ENCODE results near the gene AOX1.

AOX1 gene

DNA sequence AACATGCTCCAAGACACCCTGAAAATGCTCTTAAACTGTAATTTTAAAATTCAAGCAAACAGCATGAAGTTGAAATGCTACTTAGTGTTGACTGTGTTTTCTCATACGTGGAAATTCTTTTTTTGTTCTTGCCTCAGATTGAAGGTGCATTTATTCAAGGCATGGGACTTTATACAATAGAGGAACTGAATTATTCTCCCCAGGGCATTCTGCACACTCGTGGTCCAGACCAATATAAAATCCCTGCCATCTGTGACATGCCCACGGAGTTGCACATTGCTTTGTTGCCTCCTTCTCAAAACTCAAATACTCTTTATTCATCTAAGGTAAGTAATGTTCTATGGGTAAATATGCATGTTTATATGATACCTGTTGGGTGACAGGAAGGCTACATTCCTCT lies 82.7 kb downstream of the AOX1 start:
- DNase-seq = no peak
- Histone ChIP-seq H3K36me3 (peaks cover 0 to 35% (median 0%) of the 10 kb centered on the region in 3 donors), H3K4me1 (no peaks in the 10 kb centered on the region), H3K27ac (no peak overlapping the region), H3K4me3 (no peak overlapping the region), H3K9me3 (no peaks in the 10 kb centered on the region), H3K27me3 (no peaks in the 10 kb centered on the region)
- intact Hi-C loops (cut with DNase I; ENCODE audit: low total_unique reads) = no loop called here
- TF ChIP-seq, protein P1, sequence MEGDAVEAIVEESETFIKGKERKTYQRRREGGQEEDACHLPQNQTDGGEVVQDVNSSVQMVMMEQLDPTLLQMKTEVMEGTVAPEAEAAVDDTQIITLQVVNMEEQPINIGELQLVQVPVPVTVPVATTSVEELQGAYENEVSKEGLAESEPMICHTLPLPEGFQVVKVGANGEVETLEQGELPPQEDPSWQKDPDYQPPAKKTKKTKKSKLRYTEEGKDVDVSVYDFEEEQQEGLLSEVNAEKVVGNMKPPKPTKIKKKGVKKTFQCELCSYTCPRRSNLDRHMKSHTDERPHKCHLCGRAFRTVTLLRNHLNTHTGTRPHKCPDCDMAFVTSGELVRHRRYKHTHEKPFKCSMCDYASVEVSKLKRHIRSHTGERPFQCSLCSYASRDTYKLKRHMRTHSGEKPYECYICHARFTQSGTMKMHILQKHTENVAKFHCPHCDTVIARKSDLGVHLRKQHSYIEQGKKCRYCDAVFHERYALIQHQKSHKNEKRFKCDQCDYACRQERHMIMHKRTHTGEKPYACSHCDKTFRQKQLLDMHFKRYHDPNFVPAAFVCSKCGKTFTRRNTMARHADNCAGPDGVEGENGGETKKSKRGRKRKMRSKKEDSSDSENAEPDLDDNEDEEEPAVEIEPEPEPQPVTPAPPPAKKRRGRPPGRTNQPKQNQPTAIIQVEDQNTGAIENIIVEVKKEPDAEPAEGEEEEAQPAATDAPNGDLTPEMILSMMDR (IDR thresholded peaks at IDR 0.05) = no peak

DNA sequence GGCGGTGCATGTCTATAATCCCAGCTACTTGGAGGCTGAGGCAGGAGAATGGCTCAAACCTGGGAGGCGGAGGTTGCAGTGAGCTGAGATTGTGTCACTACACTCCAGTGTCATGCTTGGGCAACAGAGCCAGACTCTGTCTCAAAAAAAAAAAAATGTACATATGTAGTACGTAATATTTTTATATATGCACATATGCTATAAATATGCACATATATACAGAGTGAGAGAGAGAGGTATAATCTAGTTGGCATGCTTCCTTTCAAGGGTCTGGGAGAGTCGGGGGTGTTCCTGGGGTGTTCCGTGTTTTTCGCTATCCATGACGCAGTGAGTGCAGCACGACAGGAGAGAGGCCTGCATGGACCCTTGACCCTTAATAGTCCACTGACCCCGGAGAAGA lies 83.5 kb downstream of the AOX1 start:
- intact Hi-C loops (cut with DNase I; ENCODE audit: low total_unique reads) = no loop called here
- Histone ChIP-seq H3K27ac (no peak overlapping the region), H3K9me3 (no peaks in the 10 kb centered on the region), H3K4me3 (no peak overlapping the region), H3K4me1 (no peaks in the 10 kb centered on the region), H3K27me3 (no peaks in the 10 kb centered on the region), H3K36me3 (peaks cover 0 to 30% (median 0%) of the 10 kb centered on the region in 3 donors)
- no peak for DNase-seq
- TF ChIP-seq, protein P1 (IDR thresholded peaks at IDR 0.05) = no peak

DNA sequence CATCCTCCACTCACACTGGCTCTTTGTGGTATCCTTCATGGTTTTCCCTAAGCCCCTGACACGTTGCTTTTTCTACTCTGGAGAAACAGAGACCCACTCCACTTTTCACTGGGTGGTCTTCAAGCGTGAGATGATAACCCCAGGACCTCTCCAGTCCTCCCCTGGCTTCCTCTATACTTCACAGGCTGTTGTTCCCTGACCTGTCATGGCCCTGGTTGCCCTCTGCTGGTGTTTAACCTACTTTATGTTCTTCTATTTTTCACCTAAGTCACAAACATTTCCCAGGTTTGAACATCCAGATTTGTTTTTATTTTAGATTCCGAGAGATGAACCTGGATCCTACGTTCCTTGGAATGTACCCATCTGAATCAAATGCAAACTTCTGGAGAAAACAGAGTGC lies 84.5 kb downstream of the AOX1 start:
- Histone ChIP-seq H3K4me3 (no peak overlapping the region), H3K27me3 (no peaks in the 10 kb centered on the region), H3K27ac (no peak overlapping the region), H3K36me3 (peaks cover 0 to 21% (median 0%) of the 10 kb centered on the region in 3 donors), H3K4me1 (no peaks in the 10 kb centered on the region), H3K9me3 (no peaks in the 10 kb centered on the region)
- intact Hi-C loops (cut with DNase I; ENCODE audit: low total_unique reads) = no loop called here
- DNase-seq = no peak
- TF ChIP-seq, protein P1 (IDR thresholded peaks at IDR 0.05) = no peak

DNA sequence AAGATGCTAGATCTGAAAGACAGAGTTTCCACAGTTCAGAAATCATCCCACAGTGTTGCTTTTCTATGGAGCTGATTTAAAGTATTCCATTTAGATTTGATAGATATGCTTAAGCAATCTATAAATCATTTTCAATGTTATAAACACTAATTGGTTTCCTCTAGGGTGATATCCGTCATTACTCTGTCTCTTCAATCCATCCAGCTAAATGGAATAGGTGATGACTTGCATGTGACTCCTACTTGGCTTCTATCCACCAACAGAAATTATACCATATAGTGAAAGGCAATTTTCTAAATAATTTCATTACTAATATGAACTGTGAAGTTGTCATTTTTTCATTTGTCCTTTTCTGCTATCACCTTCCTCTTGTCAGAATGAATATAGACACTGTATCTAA lies 84.9 kb downstream of the AOX1 start:
- intact Hi-C loops (cut with DNase I; ENCODE audit: low total_unique reads) = no loop called here
- H3K36me3 ChIP-seq = peaks cover 0 to 21% (median 0%) of the 10 kb centered on the region in 3 donors
- TF ChIP-seq, protein P1 (IDR thresholded peaks at IDR 0.05) = no peak

DNA sequence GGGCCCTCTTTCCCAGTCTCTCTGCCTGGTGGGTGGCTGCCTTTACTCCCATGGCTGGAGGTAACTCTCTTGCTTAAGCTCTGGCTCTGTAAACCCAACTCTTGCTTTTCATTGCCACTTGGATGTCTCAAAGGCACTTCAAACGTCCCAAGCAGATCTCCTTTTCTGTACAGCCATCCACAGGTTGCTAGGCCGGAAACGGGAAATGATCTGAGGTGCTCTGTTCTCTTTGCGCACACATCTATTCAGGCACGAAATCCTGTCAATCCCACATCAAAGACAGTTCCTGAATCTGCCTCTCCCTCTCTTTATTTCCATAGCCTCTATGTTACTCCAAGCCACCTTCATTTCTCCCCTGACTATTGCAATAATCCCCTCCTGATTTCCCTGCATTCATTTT lies 87.4 kb downstream of the AOX1 start:
- intact Hi-C loops (cut with DNase I; ENCODE audit: low total_unique reads) = no loop called here

More for the DNA sequence above, 84.9 kb downstream of the AOX1 start:
- no peak overlapping the region for H3K4me3 ChIP-seq
- no peak for DNase-seq
- H3K27ac ChIP-seq = no peak overlapping the region
- H3K9me3 ChIP-seq = no peaks in the 10 kb centered on the region
- H3K4me1 ChIP-seq = no peaks in the 10 kb centered on the region
- H3K27me3 ChIP-seq = no peaks in the 10 kb centered on the region

More for the DNA sequence above, 87.4 kb downstream of the AOX1 start:
- Histone ChIP-seq H3K4me3 (no peak overlapping the region), H3K36me3 (peaks cover 0 to 21% (median 0%) of the 10 kb centered on the region in 3 donors), H3K9me3 (no peaks in the 10 kb centered on the region), H3K4me1 (peaks cover 0 to 12% (median 2%) of the 10 kb centered on the region in 4 donors), H3K27me3 (no peaks in the 10 kb centered on the region), H3K27ac (no peak overlapping the region)
- TF ChIP-seq, protein P1 (IDR thresholded peaks at IDR 0.05) = no peak
- DNase-seq = no peak
